HCT116 (cell line): ENCODE results near the gene IFT122. TPM values are rescaled to one million over a fixed set of nuclear protein-coding genes. Genes with fewer than 3 reads are reported as not detected.
"Not testable (repeated sequence)": the region's sequence is repeated elsewhere in the genome, so short reads cannot be mapped to it uniquely, and the experiment has no call there.

Experiments used
- ATAC-seq: fragments of 200-7000 bp; cut with Tn5 transposase; 2 replicates; pipeline ENCODE4 v1.9.1; 2020; ENCODE audit warnings: mild to moderate bottlenecking, moderate library complexity
- BruUV-seq: library from RNA; stranded (reverse); fragments of 400-500 nt; replicated peaks from 2 replicates; lab custom pipeline; 2021; lab: Mats Ljungman, UMichigan
- CTCF ChIA-PET: fragments of 300-600 bp; sonication (Branson Sonifier 250); formaldehyde crosslinking; loops from one replicate; lab custom pipeline; 2021; ENCODE audit warnings: antibody characterized with exemption; lab: Charles Lee
- POLR2A ChIA-PET: fragments of 300-600, 350-600 bp; sonication (Branson Sonifier 250); formaldehyde crosslinking; loops from one replicate; lab custom pipeline; 2021; ENCODE audit warnings: antibody characterized with exemption; lab: Charles Lee
- RAD21 ChIA-PET, 2 experiments: fragments of 300-600 bp; sonication (Branson Sonifier 250); formaldehyde crosslinking; loops; one replicate each; lab custom pipeline; 2023; ENCODE audit warnings: low total read pairs in 2 of 2; ENCODE audit not compliant: uncharacterized antibody in 2 of 2, unreplicated experiment in 2 of 2, low non-redundant PET in 1 of 2; lab: Charles Lee
- DNase-seq: peaks from one replicate; pipeline ENCODE4 v3.0.0-alpha.2; 2010; ENCODE audit warnings: low read depth, low spot score
- H2AFZ ChIP-seq: fragments of 200-600 bp; shearing (Covaris generic), sonication (generic); 2 replicates; pipeline ENCODE4 v1.6.1; 2017; ENCODE audit warnings: low read depth, mixed run types, mixed read lengths, antibody characterized with exemption, low read length; ENCODE audit not compliant: poor library complexity, severe bottlenecking
- H3K27ac ChIP-seq: 2 replicates; pipeline ENCODE4 v1.5.1; 2012; ENCODE audit warnings: low read depth, low read length
- H3K27me3 ChIP-seq: fragments of 200-600 bp; sonication (generic); 2 replicates; pipeline ENCODE4 v1.6.1; 2016; ENCODE audit warnings: mixed run types, low read length, mixed read lengths; ENCODE audit not compliant: insufficient read depth
- H3K36me3 ChIP-seq, 2 experiments: fragments of 200-500 bp in 1 of 2; fragments of 200-600 bp in 1 of 2; sonication (Bioruptor generic) in 1 of 2; sonication (generic) in 1 of 2; 2 replicates each; pipeline versions ENCODE4 v1.5.1 to v1.6.1; 2014 to 2016; ENCODE audit warnings: low read length in 2 of 2, inconsistent platforms in 1 of 2, mixed read lengths in 1 of 2, mixed run types in 1 of 2; ENCODE audit not compliant: insufficient read depth in 2 of 2, control insufficient read depth in 1 of 2
- H3K4me1 ChIP-seq, 2 experiments: fragments of 200-600 bp in 1 of 2; sonication (generic) in 1 of 2; 2 replicates each; pipeline versions ENCODE4 v1.5.1 to v1.6.1; 2012 to 2017; ENCODE audit warnings: low read length in 2 of 2, inconsistent platforms in 1 of 2, mild to moderate bottlenecking in 1 of 2, mixed read lengths in 1 of 2, mixed run types in 1 of 2, moderate library complexity in 1 of 2; ENCODE audit not compliant: insufficient read depth in 2 of 2, control insufficient read depth in 1 of 2
- H3K4me2 ChIP-seq: fragments of 200-600 bp; sonication (generic); 2 replicates; pipeline ENCODE4 v1.6.1; 2017; ENCODE audit warnings: mixed run types, low read length, mixed read lengths
- H3K4me3 ChIP-seq, 2 experiments: fragments of 200-600 bp in 1 of 2; sonication (generic) in 1 of 2; replicated peaks in 1 of 2; 2 replicates each; pipeline ENCODE4 v1.5.1; 2011 to 2016; ENCODE audit warnings: low read length in 2 of 2, control low read depth in 1 of 2, low read depth in 1 of 2, mild to moderate bottlenecking in 1 of 2, mixed read lengths in 1 of 2, mixed run types in 1 of 2
- H3K79me2 ChIP-seq: fragments of 200-600 bp; sonication (generic); 2 replicates; pipeline ENCODE4 v1.6.1; 2017; ENCODE audit warnings: mild to moderate bottlenecking, mixed run types, low read length, moderate library complexity, mixed read lengths; ENCODE audit not compliant: insufficient read depth
- H3K9ac ChIP-seq: fragments of 200-600 bp; sonication (generic); 2 replicates; pipeline ENCODE4 v1.6.1; 2016; ENCODE audit warnings: low read length, mixed read lengths
- H3K9me2 ChIP-seq: fragments of 200-600 bp; sonication (generic), shearing (Covaris generic); 2 replicates; pipeline ENCODE4 v1.6.1; 2017; ENCODE audit warnings: mixed run types, mild to moderate bottlenecking, moderate library complexity; ENCODE audit not compliant: insufficient read depth
- H3K9me3 ChIP-seq, 2 experiments: fragments of 200-500 bp in 1 of 2; fragments of 200-600 bp in 1 of 2; sonication (Bioruptor generic) in 1 of 2; sonication (generic) in 1 of 2; 2 replicates each; pipeline ENCODE4 v1.6.1; 2014 to 2017; ENCODE audit warnings: low read length in 2 of 2, mixed read lengths in 2 of 2, inconsistent platforms in 1 of 2, low read depth in 1 of 2, mild to moderate bottlenecking in 1 of 2, mixed run types in 1 of 2, moderate library complexity in 1 of 2; ENCODE audit not compliant: control insufficient read depth in 1 of 2, insufficient read depth in 1 of 2
- H4K20me1 ChIP-seq: fragments of 200-600 bp; sonication (generic), shearing (Covaris generic); 2 replicates; pipeline ENCODE4 v1.6.1; 2017; ENCODE audit warnings: mixed run types, mild to moderate bottlenecking, moderate library complexity; ENCODE audit not compliant: insufficient read depth
- ATF3 ChIP-seq: IDR thresholded peaks from 2 replicates; pipeline ENCODE4 v1.6.1; 2012
- EZH2 ChIP-seq: fragments of 200-600 bp; sonication (generic); IDR thresholded peaks from 2 replicates; pipeline ENCODE4 v1.6.1; 2017; ENCODE audit warnings: antibody characterized with exemption, mixed run types
- JUND ChIP-seq: IDR thresholded peaks from 2 replicates; pipeline ENCODE4 v1.6.1; 2012
- intact Hi-C: fragments of 100-400 bp; cut with micrococcal nuclease; formaldehyde crosslinking; loops from 2 replicates; pipeline ENCODE4 v1.10.0; 2022
- total RNA-seq: library from RNA; stranded (reverse); gene quantifications from one replicate; pipeline ENCODE4 v1.2.1, GENCODE V29; 2021; ENCODE audit not compliant: unreplicated experiment

Gene IFT122
- total RNA-seq, 1 experiment from 2014 or later: 21.4 TPM

GRCh38 chr3:129514563-129514962 is 74.5 kb downstream of the IFT122 start:
- no peaks in the 10 kb centered on the region for H3K36me3 ChIP-seq
- no peaks in the 10 kb centered on the region for H3K4me1 ChIP-seq
- H3K79me2 ChIP-seq: no peaks in the 10 kb centered on the region
- CTCF ChIA-PET: no interaction called here
- H4K20me1 ChIP-seq: no peaks in the 10 kb centered on the region
- H3K27ac ChIP-seq: no peak overlapping the region
- DNase-seq: no peak
- H3K4me3 ChIP-seq: no peak overlapping the region
- ATAC-seq: no peak
- no peak overlapping the region for H2AFZ ChIP-seq
- BruUV-seq: no TSS peak
- H3K4me2 ChIP-seq: no peak overlapping the region
- H3K9me2 ChIP-seq: no peaks in the 10 kb centered on the region
- RAD21 ChIA-PET: no interaction called here
- no peaks in the 10 kb centered on the region for H3K27me3 ChIP-seq
- H3K9ac ChIP-seq: no peak overlapping the region
- intact Hi-C loops: no loop called here
- no peak for TF ChIP-seq EZH2
- TF ChIP-seq ATF3: no peak
- no peak for TF ChIP-seq JUND
- POLR2A ChIA-PET: no interaction called here
- H3K9me3 ChIP-seq: no peaks in the 10 kb centered on the region

- H3K4me1 ChIP-seq, POLR2A ChIA-PET, H3K9me3 ChIP-seq, BruUV-seq, H3K36me3 ChIP-seq, H3K9me2 ChIP-seq, intact Hi-C loops, H3K27ac ChIP-seq, H3K79me2 ChIP-seq, H3K4me3 ChIP-seq, H2AFZ ChIP-seq, H3K9ac ChIP-seq, H4K20me1 ChIP-seq, RAD21 ChIA-PET, H3K27me3 ChIP-seq, ATAC-seq, H3K4me2 ChIP-seq, CTCF ChIA-PET, DNase-seq: not testable (repeated sequence)
Measured at GRCh38 chr3:129515108-129515820, 75.2 kb downstream of the IFT122 start.

- intact Hi-C loops, H2AFZ ChIP-seq, H3K4me1 ChIP-seq, H3K4me3 ChIP-seq, RAD21 ChIA-PET, H3K27ac ChIP-seq, H3K9me3 ChIP-seq, DNase-seq, H3K4me2 ChIP-seq, BruUV-seq, H3K9me2 ChIP-seq, H3K27me3 ChIP-seq, ATAC-seq, H4K20me1 ChIP-seq, POLR2A ChIA-PET, H3K79me2 ChIP-seq, H3K9ac ChIP-seq, CTCF ChIA-PET, H3K36me3 ChIP-seq: not testable (repeated sequence)
Measured at GRCh38 chr3:129515821-129516432, 75.9 kb downstream of the IFT122 start.
